ENCODE measurements around the gene DOCK1.

GRCh38 chr10:127402596-127403409, 497.6 kb downstream of the DOCK1 start:
- TF ChIP-seq CTCF (IDR thresholded peaks at IDR 0.05), result no peak
- TF ChIP-seq ZFX (IDR thresholded peaks at IDR 0.05; ENCODE audit: borderline replicate concordance), result no peak

Data from 22Rv1 (cell line).